Panc1 (cell line): ENCODE results near the gene TMCC1. TPM values are rescaled to one million over a fixed set of nuclear protein-coding genes. Genes with fewer than 3 reads are reported as not detected.
A peak's percentile ranks its signal among the peaks of the same experiment; 100 is the strongest.

Source experiments
- ATAC-seq: fragments of 200-7000 bp; cut with Tn5 transposase; 2 replicates; pipeline ENCODE4 v1.9.1; 2020; ENCODE audit warnings: mild to moderate bottlenecking, moderate library complexity
- BruUV-seq: library from RNA; stranded (reverse); fragments of 400-500 nt; replicated peaks from 2 replicates; lab custom pipeline; 2021; lab: Mats Ljungman, UMichigan
- CTCF ChIA-PET: fragments of 300-600 bp; sonication (Branson Sonifier 250); formaldehyde crosslinking; loops from one replicate; lab custom pipeline; 2022; ENCODE audit warnings: antibody characterized with exemption; lab: Charles Lee
- POLR2A ChIA-PET: fragments of 300-600 bp; sonication (Branson Sonifier 250); formaldehyde crosslinking; loops from one replicate; lab custom pipeline; 2022; ENCODE audit warnings: antibody characterized with exemption; lab: Charles Lee
- DNase-seq: peaks from one replicate; pipeline ENCODE4 v3.0.0-alpha.2; 2010; ENCODE audit warnings: low read depth, low spot score
- H3K27ac ChIP-seq: 2 replicates; pipeline ENCODE4 v1.5.1; 2011; ENCODE audit warnings: mild to moderate bottlenecking, low read length, inconsistent platforms
- H3K27me3 ChIP-seq: fragments of 200-500 bp; sonication (Bioruptor generic); 2 replicates; pipeline ENCODE4 v1.6.0; 2014; ENCODE audit warnings: low read length, inconsistent platforms; ENCODE audit not compliant: control insufficient read depth, insufficient read depth
- H3K36me3 ChIP-seq: fragments of 200-500 bp; sonication (Bioruptor generic); 2 replicates; pipeline ENCODE4 v1.5.1; 2014; ENCODE audit warnings: inconsistent platforms, mild to moderate bottlenecking, low read length, moderate library complexity; ENCODE audit not compliant: control insufficient read depth, insufficient read depth
- H3K4me1 ChIP-seq: 2 replicates; pipeline ENCODE4 v1.5.1; 2011; ENCODE audit warnings: inconsistent platforms, mild to moderate bottlenecking, low read length, moderate library complexity; ENCODE audit not compliant: control insufficient read depth, insufficient read depth
- H3K4me3 ChIP-seq, 2 experiments: 2 replicates each; pipeline ENCODE4 v1.5.1; 2011 to 2012; ENCODE audit warnings: low read depth in 2 of 2, low read length in 2 of 2, mild to moderate bottlenecking in 2 of 2, inconsistent platforms in 1 of 2, moderate library complexity in 1 of 2
- H3K9me3 ChIP-seq: fragments of 200-500 bp; sonication (Bioruptor generic); 2 replicates; pipeline ENCODE4 v1.5.1; 2014; ENCODE audit warnings: low read depth, mild to moderate bottlenecking, inconsistent platforms, low read length, moderate library complexity; ENCODE audit not compliant: control insufficient read depth, insufficient read depth
- CTCF ChIP-seq: fragments of 450-650 bp; IDR thresholded peaks from 2 replicates; pipeline ENCODE4 v1.5.1; 2017; ENCODE audit warnings: mild to moderate bottlenecking
- POLR2AphosphoS5 ChIP-seq: IDR thresholded peaks from 2 replicates; pipeline ENCODE4 v1.6.1; 2012; ENCODE audit warnings: mild to moderate bottlenecking, low read depth, low read length, moderate library complexity
- REST ChIP-seq, 2 experiments: IDR thresholded peaks; 2 replicates each; pipeline ENCODE4 v1.6.1; 2011 to 2012; ENCODE audit warnings: low read depth in 2 of 2, control low read depth in 1 of 2, low read length in 1 of 2, mild to moderate bottlenecking in 1 of 2, moderate library complexity in 1 of 2; ENCODE audit not compliant: insufficient read depth in 1 of 2
- SIN3A ChIP-seq: IDR thresholded peaks from 2 replicates; pipeline ENCODE4 v1.6.1; 2012; ENCODE audit warnings: low read depth, mild to moderate bottlenecking, low read length, moderate library complexity, borderline replicate concordance; ENCODE audit not compliant: insufficient read depth
- TCF7L2 ChIP-seq: IDR thresholded peaks from 2 replicates; pipeline ENCODE4 v1.6.1; 2011; ENCODE audit warnings: mild to moderate bottlenecking, low read depth, low read length, inconsistent platforms
- in situ Hi-C: cut with HindIII; loops from 2 replicates; pipeline ENCODE4 v1.10.0; 2016; ENCODE audit warnings: low sequenced_read_pairs, low pct_unique_long_range_greater_than_20kb
- intact Hi-C: fragments of 100-400 bp; cut with micrococcal nuclease; formaldehyde crosslinking; loops from one replicate; pipeline ENCODE4 v1.10.0; 2022; ENCODE audit not compliant: unreplicated experiment
- total RNA-seq: library from RNA; stranded (reverse); gene quantifications from one replicate; pipeline ENCODE4 v1.2.1, GENCODE V29; 2021; ENCODE audit not compliant: unreplicated experiment

The TMCC1 gene
- total RNA-seq, 1 experiment from 2014 or later, result 33.2 TPM

- in situ Hi-C loops (no loop called here), intact Hi-C loops (no loop called here)
- BruUV-seq, result TSS peak; percentile 47
- Histone ChIP-seq H3K27ac (no peak overlapping the region), H3K36me3 (no peaks in the 10 kb centered on the region), H3K4me3 (no peak overlapping the region), H3K9me3 (no peaks in the 10 kb centered on the region), H3K27me3 (no peaks in the 10 kb centered on the region), H3K4me1 (no peaks in the 10 kb centered on the region)
- CTCF ChIA-PET, result interaction anchor here (0.6 kb wide), 1 partner anchor 416 kb away, joined by 3 read pairs; no protein-coding TSS in a partner anchor
- no peak for TF ChIP-seq SIN3A
- no peak for TF ChIP-seq POLR2AphosphoS5
- TF ChIP-seq CTCF, result no peak
- no peak for TF ChIP-seq REST (IDR thresholded peaks at IDR 0.05; ENCODE audit: insufficient read depth in 1 of 2, low read depth in 2 of 2, low read length in 1 of 2)
- no peak for TF ChIP-seq TCF7L2
- no peak for ATAC-seq
- no peak for DNase-seq
- POLR2A ChIA-PET, result no interaction called here
Observed at GRCh38 chr3:129746629-129747028, 146.9 kb downstream of the TMCC1 start.

GRCh38 chr3:129745253-129745652 is 148.3 kb downstream of the TMCC1 start:
- H3K27ac ChIP-seq, result no peak overlapping the region
- H3K4me1 ChIP-seq, result no peaks in the 10 kb centered on the region
- POLR2A ChIA-PET, result no interaction called here
- no peaks in the 10 kb centered on the region for H3K27me3 ChIP-seq
- intact Hi-C loops (no loop called here), in situ Hi-C loops (no loop called here)
- CTCF ChIA-PET, result no interaction called here
- BruUV-seq, result no TSS peak
- DNase-seq (no peak), ATAC-seq (no peak)
- no peak overlapping the region for H3K4me3 ChIP-seq
- H3K36me3 ChIP-seq, result no peaks in the 10 kb centered on the region
- H3K9me3 ChIP-seq, result no peaks in the 10 kb centered on the region
- TF ChIP-seq POLR2AphosphoS5, result no peak

GRCh38 chr3:129741794-129742193 is 151.7 kb downstream of the TMCC1 start:
- Histone ChIP-seq H3K4me1 (no peaks in the 10 kb centered on the region), H3K27me3 (no peaks in the 10 kb centered on the region), H3K27ac (no peak overlapping the region), H3K36me3 (no peaks in the 10 kb centered on the region), H3K4me3 (no peak overlapping the region), H3K9me3 (no peaks in the 10 kb centered on the region)
- ATAC-seq (no peak), DNase-seq (no peak)
- ChIA-PET CTCF (no interaction called here), POLR2A (no interaction called here)
- TF ChIP-seq SIN3A (no peak), CTCF (no peak), REST (IDR thresholded peaks at IDR 0.05; ENCODE audit: insufficient read depth in 1 of 2, low read depth in 2 of 2, low read length in 1 of 2) (no peak), TCF7L2 (no peak), POLR2AphosphoS5 (no peak)
- in situ Hi-C loops, result no loop called here
- BruUV-seq, result no TSS peak
- intact Hi-C loops, result no loop called here
